ENCODE measurements around the gene CYTH2.

- no peak for TF ChIP-seq PATZ1 (CRISPR knock-in tag; IDR thresholded peaks at IDR 0.05; ENCODE audit: borderline replicate concordance)
- TF ChIP-seq RARB (CRISPR knock-in tag; IDR thresholded peaks at IDR 0.05) = no peak
- TF ChIP-seq, protein P1, sequence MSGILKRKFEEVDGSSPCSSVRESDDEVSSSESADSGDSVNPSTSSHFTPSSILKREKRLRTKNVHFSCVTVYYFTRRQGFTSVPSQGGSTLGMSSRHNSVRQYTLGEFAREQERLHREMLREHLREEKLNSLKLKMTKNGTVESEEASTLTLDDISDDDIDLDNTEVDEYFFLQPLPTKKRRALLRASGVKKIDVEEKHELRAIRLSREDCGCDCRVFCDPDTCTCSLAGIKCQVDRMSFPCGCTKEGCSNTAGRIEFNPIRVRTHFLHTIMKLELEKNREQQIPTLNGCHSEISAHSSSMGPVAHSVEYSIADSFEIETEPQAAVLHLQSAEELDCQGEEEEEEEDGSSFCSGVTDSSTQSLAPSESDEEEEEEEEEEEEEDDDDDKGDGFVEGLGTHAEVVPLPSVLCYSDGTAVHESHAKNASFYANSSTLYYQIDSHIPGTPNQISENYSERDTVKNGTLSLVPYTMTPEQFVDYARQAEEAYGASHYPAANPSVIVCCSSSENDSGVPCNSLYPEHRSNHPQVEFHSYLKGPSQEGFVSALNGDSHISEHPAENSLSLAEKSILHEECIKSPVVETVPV (CRISPR knock-in tag; IDR thresholded peaks at IDR 0.05) = no peak
- no peak for TF ChIP-seq ZFP3 (CRISPR knock-in tag; IDR thresholded peaks at IDR 0.05)
- TF ChIP-seq CSDC2 (CRISPR knock-in tag; IDR thresholded peaks at IDR 0.05) = no peak
- TF ChIP-seq BACH2 (CRISPR knock-in tag; IDR thresholded peaks at IDR 0.05; ENCODE audit: borderline replicate concordance) = no peak
- no peak for TF ChIP-seq SNAI2 (CRISPR knock-in tag; IDR thresholded peaks at IDR 0.05)
Observed at GRCh38 chr19:48455908-48456562, 13.1 kb upstream of the CYTH2 start.
